ENCODE measurements around the gene EBI3. TPM values are rescaled to one million over a fixed set of nuclear protein-coding genes. Genes with fewer than 3 reads are reported as not detected.

EBI3 gene
- total RNA-seq, 4 donors from 2014 or later = 0.38 to 1.7 (median 0.85) TPM; not detected in 1

GRCh38 chr19:4197228-4197624, 32.1 kb upstream of the EBI3 start:
- intact Hi-C loops (cut with DNase I; ENCODE audit: low total_unique reads) = no loop called here
- Histone ChIP-seq H3K36me3 (no peaks in the 10 kb centered on the region), H3K9me3 (no peaks in the 10 kb centered on the region), H3K27me3 (peaks cover 54 to 60% (median 57%) of the 10 kb centered on the region in 3 donors), H3K4me3 (no peak overlapping the region), H3K27ac (no peak overlapping the region), H3K4me1 (no peaks in the 10 kb centered on the region)
- ATAC-seq (no peak), DNase-seq (no peak)
- in situ Hi-C loops (cut with MboI; ENCODE audit: low sequenced_read_pairs in 4 of 4) = no loop called here
- TF ChIP-seq POLR2A (IDR thresholded peaks at IDR 0.05) (no peak), CTCF (IDR thresholded peaks at IDR 0.05 in 4 of 5, conservative IDR thresholded peaks at IDR 0.05 in 1 of 5) (no peak)

GRCh38 chr19:4197625-4198466, 31.5 kb upstream of the EBI3 start:
- H3K9me3 ChIP-seq = no peaks in the 10 kb centered on the region
- peaks cover 54 to 60% (median 57%) of the 10 kb centered on the region in 3 donors for H3K27me3 ChIP-seq

GRCh38 chr19:4198467-4199126, 30.7 kb upstream of the EBI3 start:
- H3K4me1 ChIP-seq = no peaks in the 10 kb centered on the region
- in situ Hi-C loops (cut with MboI; ENCODE audit: low sequenced_read_pairs in 4 of 4) (no loop called here), intact Hi-C loops (cut with DNase I; ENCODE audit: low total_unique reads) (no loop called here)

More at GRCh38 chr19:4197625-4198466, 31.5 kb upstream of the EBI3 start:
- no peaks in the 10 kb centered on the region for H3K36me3 ChIP-seq
- H3K27ac ChIP-seq = no peak overlapping the region
- H3K4me3 ChIP-seq = no peak overlapping the region
- intact Hi-C loops (cut with DNase I; ENCODE audit: low total_unique reads) = no loop called here
- no peak for DNase-seq
- no peaks in the 10 kb centered on the region for H3K4me1 ChIP-seq
- in situ Hi-C loops (cut with MboI; ENCODE audit: low sequenced_read_pairs in 4 of 4) = no loop called here
- no peak for ATAC-seq
- no peak for TF ChIP-seq CTCF (IDR thresholded peaks at IDR 0.05 in 4 of 5, conservative IDR thresholded peaks at IDR 0.05 in 1 of 5)
- no peak for TF ChIP-seq POLR2A (IDR thresholded peaks at IDR 0.05)

GRCh38 chr19:4199699-4200293, 29.5 kb upstream of the EBI3 start:
- Histone ChIP-seq H3K4me3 (no peak overlapping the region), H3K9me3 (no peaks in the 10 kb centered on the region), H3K27ac (no peak overlapping the region), H3K4me1 (no peaks in the 10 kb centered on the region), H3K36me3 (no peaks in the 10 kb centered on the region), H3K27me3 (peaks cover 49 to 54% (median 50%) of the 10 kb centered on the region in 3 donors)
- no peak for ATAC-seq
- TF ChIP-seq CTCF (IDR thresholded peaks at IDR 0.05 in 4 of 5, conservative IDR thresholded peaks at IDR 0.05 in 1 of 5) (no peak), POLR2A (IDR thresholded peaks at IDR 0.05) (no peak)
- no peak for DNase-seq
- intact Hi-C loops (cut with DNase I; ENCODE audit: low total_unique reads) = no loop called here
- in situ Hi-C loops (cut with MboI; ENCODE audit: low sequenced_read_pairs in 4 of 4) = no loop called here

More at GRCh38 chr19:4198467-4199126, 30.7 kb upstream of the EBI3 start:
- TF ChIP-seq CTCF (IDR thresholded peaks at IDR 0.05 in 4 of 5, conservative IDR thresholded peaks at IDR 0.05 in 1 of 5) (no peak), POLR2A (IDR thresholded peaks at IDR 0.05) (no peak)
- Histone ChIP-seq H3K9me3 (no peaks in the 10 kb centered on the region), H3K27me3 (peaks cover 54 to 60% (median 55%) of the 10 kb centered on the region in 3 donors), H3K4me3 (no peak overlapping the region), H3K27ac (no peak overlapping the region), H3K36me3 (no peaks in the 10 kb centered on the region)
- no peak for ATAC-seq
- no peak for DNase-seq
